AG04449 (cell line): ENCODE data around the gene IYD.

Source experiments
- CTCF ChIA-PET: fragments of 350-600 bp; formaldehyde crosslinking; extraction: SDS; loops from one replicate; lab custom pipeline; 2021; ENCODE audit warnings: antibody characterized with exemption; lab: Yijun Ruan, JAX
- POLR2A ChIA-PET: fragments of 400-600, 350-600 bp; formaldehyde crosslinking; extraction: SDS; loops from one replicate; lab custom pipeline; 2020; ENCODE audit warnings: antibody characterized with exemption, inconsistent platforms; lab: Yijun Ruan, JAX
- DNase-seq: peaks from one replicate; pipeline ENCODE4 v3.0.0-alpha.2; 2010; ENCODE audit warnings: low read depth, low spot score
- H3K4me3 ChIP-seq: 2 replicates; pipeline ENCODE4 v1.5.1; 2011; ENCODE audit warnings: low read depth, mild to moderate bottlenecking, control low read depth, low read length
- TF ChIP-seq, protein P1 (sequence below): IDR thresholded peaks from one replicate; pipeline ENCODE4 v1.5.1; 2011; ENCODE audit warnings: mild to moderate bottlenecking, moderate library complexity, low read length, control low read depth, inconsistent platforms; ENCODE audit not compliant: insufficient read depth; ENCODE audit errors: missing control alignments

IYD gene

DNA sequence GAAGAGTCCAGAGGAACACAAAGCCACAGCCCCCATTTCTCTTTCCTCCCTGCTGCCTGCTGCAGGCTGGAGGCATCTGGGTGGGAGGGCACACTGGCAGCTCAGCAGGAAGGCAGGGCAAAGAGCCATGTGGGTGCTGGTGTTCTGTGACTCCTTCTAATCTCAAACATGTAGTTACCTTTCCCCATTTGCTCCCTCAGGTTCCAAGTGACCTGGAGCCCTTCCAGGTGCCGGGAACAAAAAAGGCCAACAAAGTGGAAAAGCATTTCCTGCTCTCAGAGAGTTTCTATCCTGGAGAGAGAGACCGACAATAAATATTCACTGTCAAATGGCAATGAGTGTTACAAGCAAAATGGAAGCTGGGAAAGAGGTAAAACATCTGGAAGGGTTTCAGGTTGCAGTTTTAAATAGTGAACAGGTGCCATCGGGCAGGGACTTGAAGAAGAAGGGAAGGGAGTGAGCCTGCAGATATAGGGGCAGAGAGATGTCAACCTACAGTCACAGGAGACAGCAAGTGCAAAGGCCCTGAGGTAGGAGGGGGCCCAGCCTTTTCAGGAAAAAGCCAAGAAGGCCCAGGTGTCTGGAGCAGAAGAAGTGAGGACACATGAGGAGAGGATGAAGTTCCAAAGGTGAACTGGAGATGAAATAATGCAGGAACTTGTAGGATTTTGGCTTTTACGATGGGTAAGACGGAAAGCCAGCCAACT is 43.6 kb upstream of the IYD start:
- ChIA-PET CTCF (interaction anchor here (1.0 to 3.3 kb wide), 4 partner anchors 244 to 256 kb away, joined by 3 to 17 read pairs (median 4); partner anchors contain the start of gene ULBP3), POLR2A (interaction anchor here (0.6 kb wide), 1 partner anchor 17 kb away, joined by 3 read pairs; no protein-coding TSS in a partner anchor)

DNA sequence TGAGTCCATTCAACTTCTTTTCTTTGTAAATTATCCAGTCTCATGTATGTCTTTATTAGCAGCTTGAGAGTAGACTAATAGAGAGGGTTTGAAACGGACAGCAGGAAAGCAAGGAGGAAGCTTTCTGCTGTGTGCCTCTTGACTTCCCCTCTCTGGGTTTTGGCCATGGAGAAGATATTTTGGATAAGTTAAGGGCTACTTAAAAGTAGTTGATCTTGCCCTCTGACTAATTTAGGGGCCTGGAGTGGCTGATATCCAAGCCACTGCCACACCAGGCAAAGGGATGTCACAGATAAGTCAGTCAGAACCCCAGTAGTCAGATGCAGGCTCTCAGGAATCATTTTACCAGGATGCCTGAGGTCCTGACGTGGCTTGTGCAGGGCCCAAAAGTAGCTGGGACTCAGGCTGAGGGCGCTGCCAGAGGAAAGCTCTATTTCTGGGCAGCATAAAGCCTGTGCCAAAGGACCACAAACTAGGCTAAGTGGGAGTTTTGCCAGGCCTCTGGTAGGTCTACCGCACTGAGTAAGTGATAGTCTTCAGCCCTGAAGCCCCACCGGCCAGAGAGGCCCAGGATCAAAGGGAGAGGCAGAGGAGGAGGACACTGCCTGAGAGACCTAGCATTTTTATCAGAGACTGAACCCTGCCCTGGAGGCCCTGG is 41.6 kb upstream of the IYD start:
- CTCF ChIA-PET, result interaction anchor here (1.2 to 3.3 kb wide), 4 partner anchors 10 to 258 kb away, joined by 4 to 17 read pairs (median 4); partner anchors contain the start of gene ULBP3
- TF ChIP-seq, protein P1, sequence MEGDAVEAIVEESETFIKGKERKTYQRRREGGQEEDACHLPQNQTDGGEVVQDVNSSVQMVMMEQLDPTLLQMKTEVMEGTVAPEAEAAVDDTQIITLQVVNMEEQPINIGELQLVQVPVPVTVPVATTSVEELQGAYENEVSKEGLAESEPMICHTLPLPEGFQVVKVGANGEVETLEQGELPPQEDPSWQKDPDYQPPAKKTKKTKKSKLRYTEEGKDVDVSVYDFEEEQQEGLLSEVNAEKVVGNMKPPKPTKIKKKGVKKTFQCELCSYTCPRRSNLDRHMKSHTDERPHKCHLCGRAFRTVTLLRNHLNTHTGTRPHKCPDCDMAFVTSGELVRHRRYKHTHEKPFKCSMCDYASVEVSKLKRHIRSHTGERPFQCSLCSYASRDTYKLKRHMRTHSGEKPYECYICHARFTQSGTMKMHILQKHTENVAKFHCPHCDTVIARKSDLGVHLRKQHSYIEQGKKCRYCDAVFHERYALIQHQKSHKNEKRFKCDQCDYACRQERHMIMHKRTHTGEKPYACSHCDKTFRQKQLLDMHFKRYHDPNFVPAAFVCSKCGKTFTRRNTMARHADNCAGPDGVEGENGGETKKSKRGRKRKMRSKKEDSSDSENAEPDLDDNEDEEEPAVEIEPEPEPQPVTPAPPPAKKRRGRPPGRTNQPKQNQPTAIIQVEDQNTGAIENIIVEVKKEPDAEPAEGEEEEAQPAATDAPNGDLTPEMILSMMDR, result no peak
- POLR2A ChIA-PET, result interaction anchor here (0.7 kb wide), 1 partner anchor 53 kb away, joined by 3 read pairs; no protein-coding TSS in a partner anchor
- no peak overlapping the region for H3K4me3 ChIP-seq
- DNase-seq, result no peak

More for the DNA sequence above, 43.6 kb upstream of the IYD start:
- TF ChIP-seq, protein P1, result no peak
- no peak for DNase-seq
- no peak overlapping the region for H3K4me3 ChIP-seq

DNA sequence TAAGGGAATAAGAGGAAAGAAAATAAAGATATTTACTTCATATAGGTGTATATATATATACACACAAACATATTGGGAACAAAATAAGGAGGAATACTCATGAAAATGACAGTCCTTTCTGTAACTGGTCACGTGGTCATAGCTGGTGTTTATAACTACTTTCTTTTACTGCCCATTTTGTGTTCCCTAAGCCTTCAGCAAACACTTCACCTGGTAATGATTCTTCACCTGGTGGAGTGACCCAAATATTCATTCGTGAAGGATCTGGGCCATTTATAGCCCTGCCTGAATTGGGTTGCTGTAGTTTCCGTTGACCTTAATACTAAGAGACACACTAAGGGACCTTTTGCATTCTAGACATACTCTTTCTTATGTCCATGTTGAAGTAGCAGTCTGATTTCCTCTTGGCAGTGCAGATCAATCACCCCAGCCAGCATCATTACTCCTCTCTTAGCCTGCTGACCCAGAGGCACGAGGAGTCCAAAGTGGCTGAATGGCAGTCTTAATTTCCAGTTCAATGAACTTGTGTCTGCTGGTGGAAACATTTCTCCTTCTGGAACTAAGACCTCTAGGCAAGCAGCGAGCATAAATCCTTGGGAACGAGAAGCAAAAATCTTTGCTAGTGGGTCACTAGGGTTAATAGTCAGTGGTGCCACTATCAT is 39.9 kb upstream of the IYD start:
- TF ChIP-seq, protein P1, result no peak
- CTCF ChIA-PET, result interaction anchor here (1.8 kb wide), 1 partner anchor 260 kb away, joined by 4 read pairs; the partner anchor contains the start of gene ULBP3
- no peak for DNase-seq
- H3K4me3 ChIP-seq, result no peak overlapping the region
- POLR2A ChIA-PET, result no interaction called here

DNA sequence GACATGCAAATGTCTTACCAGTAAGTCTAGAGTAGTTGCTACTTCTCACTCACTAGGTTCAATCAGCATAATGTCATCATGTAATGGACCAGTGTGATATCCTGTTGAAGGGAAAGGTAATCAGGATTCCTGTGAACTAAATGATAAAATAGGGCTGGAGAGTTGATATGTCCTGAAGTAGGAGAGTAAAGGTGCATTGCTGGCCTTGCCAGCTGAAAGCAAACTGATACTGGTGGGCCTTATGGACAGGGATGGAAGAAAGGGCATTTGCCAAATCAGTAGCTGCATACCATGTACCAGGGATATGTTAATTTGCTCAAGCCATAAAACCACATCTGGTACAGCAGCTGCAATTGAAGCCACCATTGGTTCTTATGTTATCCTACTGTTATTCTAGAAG is 37.5 kb upstream of the IYD start:
- H3K4me3 ChIP-seq, result no peak overlapping the region
- ChIA-PET POLR2A (no interaction called here), CTCF (interaction anchor here (1.0 to 2.2 kb wide), 2 partner anchors 251 to 254 kb away, joined by 4 to 14 read pairs; no protein-coding TSS in a partner anchor)
- TF ChIP-seq, protein P1, result no peak
- no peak for DNase-seq

DNA sequence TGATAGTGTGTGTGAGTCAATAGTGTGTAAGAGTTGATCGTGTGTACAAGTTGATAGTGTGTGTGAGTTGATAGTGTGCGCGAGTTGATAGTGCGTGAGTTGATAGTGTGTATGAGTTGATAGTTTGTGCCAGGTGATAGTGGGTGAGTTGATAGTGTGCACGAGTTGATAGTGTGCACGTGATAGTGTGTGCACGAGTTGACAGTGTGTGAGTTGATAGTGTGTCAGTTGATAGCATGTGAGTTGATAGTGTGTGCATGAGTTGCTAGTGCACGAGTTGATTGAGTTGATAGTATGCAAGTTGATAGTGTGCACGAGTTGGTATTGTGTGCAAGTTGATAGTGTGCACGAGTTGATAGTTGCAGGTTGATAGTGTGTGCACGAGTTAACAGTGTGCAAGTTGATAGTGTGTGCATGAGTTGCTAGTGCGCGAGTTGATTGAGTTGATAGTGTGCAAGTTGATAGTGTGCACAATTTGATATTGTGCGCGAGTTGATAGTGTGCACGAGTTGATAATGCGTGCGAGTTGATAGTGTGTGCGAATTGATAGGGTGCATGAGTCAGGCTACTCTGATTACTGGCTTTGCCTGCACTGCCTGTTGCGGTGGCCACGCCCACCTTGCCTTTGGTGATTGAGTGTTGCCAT is 35.8 kb upstream of the IYD start:
- CTCF ChIA-PET, result no interaction called here
- POLR2A ChIA-PET, result no interaction called here
- no peak for DNase-seq
- TF ChIP-seq, protein P1, result no peak
- no peak overlapping the region for H3K4me3 ChIP-seq

DNA sequence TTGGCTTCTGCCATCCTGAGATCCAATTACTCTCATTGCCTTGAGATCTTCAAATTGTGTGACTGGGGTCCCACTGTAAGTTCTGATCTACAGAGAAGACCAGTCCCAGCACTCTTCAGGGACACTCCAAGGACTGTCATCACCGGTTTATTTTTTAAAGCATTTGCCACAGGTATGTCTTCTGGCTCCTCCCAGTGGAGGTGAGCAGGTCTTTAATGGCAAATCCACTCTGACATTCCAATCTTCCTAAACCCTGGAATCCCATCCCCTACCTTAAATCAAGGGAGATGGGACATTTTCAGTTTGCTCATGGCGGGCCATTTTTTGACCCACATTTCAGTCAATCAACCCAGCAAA is 35.2 kb upstream of the IYD start:
- ChIA-PET POLR2A (no interaction called here), CTCF (no interaction called here)
- H3K4me3 ChIP-seq, result no peak overlapping the region
- DNase-seq, result no peak
- TF ChIP-seq, protein P1, result no peak
